Measurements from ENCODE around the gene NPEPPS.
A peak's percentile ranks its signal among the peaks of the same experiment; 100 is the strongest.

Gene NPEPPS

DNA sequence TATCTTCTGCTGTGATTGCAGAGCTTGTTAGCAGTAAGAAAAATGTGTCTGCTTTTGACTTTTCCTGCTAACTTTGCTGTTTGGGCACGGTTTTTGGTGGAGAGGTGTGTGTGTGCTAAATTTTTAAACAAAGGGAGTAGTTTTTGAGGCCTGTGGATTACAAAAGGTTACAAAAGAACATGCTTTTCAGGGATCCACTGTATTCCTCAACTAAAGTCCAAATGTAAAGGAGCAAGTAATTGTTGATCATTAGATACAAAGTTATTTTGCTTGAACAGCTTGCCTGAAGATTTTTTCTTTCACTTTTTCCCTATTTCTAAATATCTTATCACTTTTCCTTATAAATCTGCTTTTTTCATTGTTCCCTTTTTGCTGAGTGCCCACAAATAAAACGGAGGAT is 120.8 kb downstream of the NPEPPS start:
- Mint-ChIP-seq H3K27me3 (no peaks in the 10 kb centered on the region), H3K9me3 (no peaks in the 10 kb centered on the region), H3K36me3 (ENCODE audit: low read depth) (peaks cover 70% of the 10 kb centered on the region), H3K4me3 (peak overlapping the region; percentile 91), H3K27ac (peak overlapping the region; percentile 98), H3K4me1 (ENCODE audit: low read depth) (peaks cover 67% of the 10 kb centered on the region)
- no peak for DNase-seq

DNA sequence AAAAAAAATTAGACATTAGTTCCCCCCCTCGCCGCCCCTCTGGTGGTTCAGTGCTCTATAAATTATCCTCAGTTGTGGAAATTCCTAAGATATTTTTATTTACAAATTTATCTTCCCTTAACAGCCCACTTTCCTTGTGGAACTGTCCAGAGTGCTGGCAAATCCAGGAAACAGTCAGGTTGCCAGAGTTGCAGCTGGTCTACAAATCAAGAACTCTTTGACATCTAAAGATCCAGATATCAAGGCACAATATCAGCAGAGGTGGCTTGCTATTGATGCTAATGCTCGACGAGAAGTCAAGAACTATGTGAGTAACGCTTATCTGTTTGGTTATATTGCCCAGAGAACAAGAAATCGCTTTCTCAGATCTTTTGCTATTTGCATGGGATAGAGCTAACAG is 121.7 kb downstream of the NPEPPS start:
- peaks cover 72% of the 10 kb centered on the region for H3K4me1 Mint-ChIP-seq (ENCODE audit: low read depth)
- peaks cover 76% of the 10 kb centered on the region for H3K36me3 Mint-ChIP-seq (ENCODE audit: low read depth)
- peak overlapping the region; percentile 91 for H3K4me3 Mint-ChIP-seq
- H3K9me3 Mint-ChIP-seq, result no peaks in the 10 kb centered on the region
- H3K27me3 Mint-ChIP-seq, result no peaks in the 10 kb centered on the region
- H3K27ac Mint-ChIP-seq, result peak overlapping the region; percentile 98
- DNase-seq, result no peak

- DNase-seq, result no peak
- H3K4me1 Mint-ChIP-seq (ENCODE audit: low read depth), result peaks cover 72% of the 10 kb centered on the region
- H3K27ac Mint-ChIP-seq, result peak overlapping the region; percentile 91
- no peaks in the 10 kb centered on the region for H3K9me3 Mint-ChIP-seq
- peak overlapping the region; percentile 91 for H3K4me3 Mint-ChIP-seq
- H3K27me3 Mint-ChIP-seq, result no peaks in the 10 kb centered on the region
- peaks cover 82% of the 10 kb centered on the region for H3K36me3 Mint-ChIP-seq (ENCODE audit: low read depth)
Measured at GRCh38 chr17:47653442-47653841, 122.5 kb downstream of the NPEPPS start.

GRCh38 chr17:47654991-47655390 is 124.1 kb downstream of the NPEPPS start:
- Mint-ChIP-seq H3K36me3 (ENCODE audit: low read depth) (peaks cover 88% of the 10 kb centered on the region), H3K9me3 (no peaks in the 10 kb centered on the region), H3K4me3 (peak overlapping the region; percentile 91), H3K4me1 (ENCODE audit: low read depth) (peaks cover 76% of the 10 kb centered on the region), H3K27ac (peak overlapping the region; percentile 84), H3K27me3 (no peaks in the 10 kb centered on the region)
- no peak for DNase-seq

DNA sequence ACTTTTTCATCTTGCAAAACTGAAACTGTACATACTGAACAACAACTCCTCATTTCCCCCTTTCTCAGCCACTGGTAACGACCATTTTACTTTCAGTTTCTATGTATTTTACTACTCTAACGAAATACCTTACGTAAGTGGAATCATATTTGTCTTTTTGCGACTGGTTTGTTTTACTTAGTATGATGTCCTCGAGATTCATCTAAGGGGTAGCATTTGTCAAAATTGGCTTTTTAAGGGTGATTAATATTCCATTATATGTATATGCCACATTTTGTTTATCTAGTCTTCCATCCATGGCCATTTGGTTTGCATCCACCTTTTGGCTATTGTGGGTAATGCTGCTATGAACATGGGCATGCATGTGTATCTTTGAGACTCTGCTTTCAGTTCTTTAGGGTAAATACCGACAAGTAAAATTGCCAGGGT is 129.2 kb downstream of the NPEPPS start:
- H3K27ac Mint-ChIP-seq, result peak overlapping the region; percentile 90
- H3K9me3 Mint-ChIP-seq, result no peaks in the 10 kb centered on the region
- H3K4me3 Mint-ChIP-seq, result peak overlapping the region; percentile 51
- no peaks in the 10 kb centered on the region for H3K27me3 Mint-ChIP-seq
- DNase-seq, result no peak
- peaks cover 94% of the 10 kb centered on the region for H3K36me3 Mint-ChIP-seq (ENCODE audit: low read depth)
- H3K4me1 Mint-ChIP-seq (ENCODE audit: low read depth), result peaks cover 74% of the 10 kb centered on the region

DNA sequence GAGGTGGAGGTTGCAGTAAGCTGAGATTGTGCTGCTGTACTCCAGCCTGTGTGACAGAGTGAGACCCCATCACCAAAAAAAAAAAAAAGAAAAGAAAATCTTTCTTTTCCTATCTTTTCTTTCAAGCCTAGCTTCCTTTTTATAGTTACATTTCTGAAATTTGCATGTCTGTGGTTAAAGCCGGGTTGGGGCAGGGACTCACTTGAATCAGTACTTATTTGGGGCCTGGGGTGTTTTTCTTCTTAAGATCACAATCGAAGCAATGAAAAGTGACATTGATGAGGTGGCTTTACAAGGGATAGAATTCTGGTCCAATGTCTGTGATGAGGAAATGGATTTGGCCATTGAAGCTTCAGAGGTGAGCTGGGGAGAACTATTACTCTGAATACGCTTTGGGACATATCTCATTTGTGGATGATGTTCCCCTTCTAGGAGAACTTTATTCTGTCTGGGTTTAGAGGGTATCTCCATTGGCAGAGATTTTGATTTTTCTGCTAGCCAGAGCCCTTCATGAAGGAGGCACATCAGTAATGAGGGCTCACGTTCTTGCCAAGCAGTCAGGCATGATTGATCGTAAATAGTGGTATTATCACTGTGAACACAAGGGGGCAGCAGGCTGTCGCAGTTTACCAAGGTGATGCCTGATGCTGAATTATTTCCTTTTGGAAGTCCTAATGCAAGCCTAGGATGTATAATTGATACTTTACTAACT is 133.2 kb downstream of the NPEPPS start:
- peaks cover 92% of the 10 kb centered on the region for H3K36me3 Mint-ChIP-seq (ENCODE audit: low read depth)

GRCh38 chr17:47664624-47664941 is 133.7 kb downstream of the NPEPPS start:
- no peak for DNase-seq
- no peaks in the 10 kb centered on the region for H3K9me3 Mint-ChIP-seq
- H3K27ac Mint-ChIP-seq, result peak overlapping the region; percentile 89
- H3K4me1 Mint-ChIP-seq (ENCODE audit: low read depth), result peaks cover 52% of the 10 kb centered on the region
- no peaks in the 10 kb centered on the region for H3K27me3 Mint-ChIP-seq
- H3K36me3 Mint-ChIP-seq (ENCODE audit: low read depth), result peaks cover 95% of the 10 kb centered on the region
- no peak overlapping the region for H3K4me3 Mint-ChIP-seq

More for the DNA sequence above, 133.2 kb downstream of the NPEPPS start:
- Mint-ChIP-seq H3K4me1 (ENCODE audit: low read depth) (peaks cover 52% of the 10 kb centered on the region), H3K4me3 (no peak overlapping the region), H3K27ac (peak overlapping the region; percentile 89), H3K9me3 (no peaks in the 10 kb centered on the region), H3K27me3 (no peaks in the 10 kb centered on the region)
- DNase-seq, result peak; percentile 61

DNA sequence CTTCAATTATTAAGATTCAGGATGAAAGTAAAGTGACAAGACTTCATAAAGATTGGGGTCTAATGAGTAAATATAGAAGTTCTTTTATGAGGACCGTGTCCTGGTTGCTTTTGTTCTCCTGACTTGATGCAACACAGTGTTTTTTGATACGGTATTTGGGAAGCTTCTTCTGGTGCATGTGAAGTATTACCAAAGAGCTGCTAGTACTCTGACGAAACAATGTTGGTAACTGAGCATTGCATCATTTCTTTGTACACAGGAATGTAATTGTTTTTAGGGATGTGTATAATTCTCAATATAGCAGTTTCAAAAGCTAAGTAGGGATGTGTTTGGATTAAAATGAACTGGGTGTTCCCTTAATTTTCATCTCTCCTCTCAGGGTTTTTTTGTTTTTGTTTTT is 134.7 kb downstream of the NPEPPS start:
- H3K4me3 Mint-ChIP-seq, result no peak overlapping the region
- peak overlapping the region; percentile 68 for H3K27ac Mint-ChIP-seq
- DNase-seq, result no peak
- H3K27me3 Mint-ChIP-seq, result no peaks in the 10 kb centered on the region
- peaks cover 98% of the 10 kb centered on the region for H3K36me3 Mint-ChIP-seq (ENCODE audit: low read depth)
- H3K9me3 Mint-ChIP-seq, result no peaks in the 10 kb centered on the region
- peaks cover 52% of the 10 kb centered on the region for H3K4me1 Mint-ChIP-seq (ENCODE audit: low read depth)

DNA sequence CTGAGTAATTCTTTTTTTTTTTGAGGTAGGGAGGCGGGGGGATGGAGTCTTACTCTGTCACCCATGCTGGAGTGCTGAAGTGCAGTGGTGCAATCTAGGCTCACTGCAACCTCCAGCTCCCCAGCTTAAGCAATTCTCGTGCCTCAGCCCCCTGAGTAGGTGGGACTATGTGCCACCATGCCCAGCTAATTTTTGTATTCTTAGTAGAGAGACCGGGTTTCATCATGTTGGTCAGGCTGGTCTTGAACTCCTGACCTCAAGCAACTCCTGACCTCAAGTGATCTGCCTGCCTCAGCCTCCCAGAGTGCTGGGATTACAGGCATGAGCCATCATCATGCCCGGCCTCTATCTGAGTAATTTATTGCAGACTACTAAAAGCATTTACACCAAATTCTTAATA is 138.2 kb downstream of the NPEPPS start:
- no peak overlapping the region for H3K27ac Mint-ChIP-seq
- no peak overlapping the region for H3K4me3 Mint-ChIP-seq
- H3K4me1 Mint-ChIP-seq (ENCODE audit: low read depth), result peaks cover 44% of the 10 kb centered on the region
- H3K36me3 Mint-ChIP-seq (ENCODE audit: low read depth), result peaks cover 96% of the 10 kb centered on the region
- H3K9me3 Mint-ChIP-seq, result no peaks in the 10 kb centered on the region
- no peaks in the 10 kb centered on the region for H3K27me3 Mint-ChIP-seq
- no peak for DNase-seq

GRCh38 chr17:47670064-47670463 is 139.2 kb downstream of the NPEPPS start:
- Mint-ChIP-seq H3K4me3 (no peak overlapping the region), H3K27ac (peak overlapping the region; percentile 24), H3K36me3 (ENCODE audit: low read depth) (peaks cover 96% of the 10 kb centered on the region), H3K9me3 (no peaks in the 10 kb centered on the region), H3K27me3 (no peaks in the 10 kb centered on the region), H3K4me1 (ENCODE audit: low read depth) (peaks cover 51% of the 10 kb centered on the region)
- no peak for DNase-seq

Data from activated T-cell treated with anti-CD3 and anti-CD28 coated beads, Interleukin-2, amount 50 U/mL, for 24 hours (primary cell).